HG03097 (cell line): ENCODE results near the gene SLC9A4.

Experiments
- ATAC-seq: cut with Tn5 transposase; IDR thresholded peaks from one replicate; pipeline ENCODE4 v1.9.1; 2021; ENCODE audit not compliant: unreplicated experiment, low FRiP score

The SLC9A4 gene

DNA sequence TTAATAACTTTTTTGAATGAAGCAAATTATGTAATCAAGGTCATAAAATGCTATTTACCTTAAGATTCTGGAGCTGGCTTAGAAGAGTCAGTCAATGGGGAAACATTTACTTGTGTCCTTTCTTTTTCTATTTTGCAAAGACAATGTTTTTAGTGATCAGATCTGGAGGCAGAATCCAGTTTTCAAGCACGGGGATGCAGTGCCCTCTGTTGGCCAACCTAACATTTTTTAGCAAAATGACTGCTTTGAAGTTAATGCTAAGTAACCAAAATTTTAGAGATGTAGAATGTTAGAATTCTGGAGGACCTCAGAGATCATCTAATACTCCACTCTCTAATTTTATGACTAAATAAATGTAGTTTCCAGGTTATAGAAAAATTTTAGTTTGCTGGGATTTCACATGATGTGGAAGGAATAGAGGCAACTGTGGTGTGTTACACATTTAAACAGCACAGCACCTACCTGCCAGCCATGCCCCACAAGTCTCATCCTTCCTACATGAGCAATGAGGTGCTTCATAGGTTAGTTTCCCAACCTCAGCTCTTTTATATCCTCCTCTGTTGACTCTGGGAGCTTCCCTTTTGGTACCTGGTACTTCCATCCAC lies 23.6 kb upstream of the SLC9A4 start:
- ATAC-seq = no peak

GRCh38 chr2:102451968-102452367 lies 21.1 kb upstream of the SLC9A4 start:
- no peak for ATAC-seq

DNA sequence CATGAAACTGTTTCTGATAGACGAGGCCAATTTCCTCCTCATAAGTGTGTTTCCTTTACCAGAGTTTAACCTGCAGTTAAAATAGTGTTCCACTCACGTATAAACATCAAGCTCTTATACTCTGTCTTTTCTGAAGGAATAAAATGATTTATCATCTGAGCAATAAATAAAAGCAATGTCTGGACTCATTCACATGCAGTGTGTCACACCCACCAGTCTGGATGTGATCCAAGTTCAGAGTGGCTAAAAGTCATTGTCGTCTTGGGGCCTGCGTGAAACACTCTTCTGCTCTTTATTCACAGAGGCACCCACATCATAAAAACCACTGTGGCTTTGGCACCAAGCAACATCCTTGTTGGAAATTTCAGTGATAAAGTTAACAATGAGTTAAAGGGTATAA lies 19.5 kb upstream of the SLC9A4 start:
- no peak for ATAC-seq

DNA sequence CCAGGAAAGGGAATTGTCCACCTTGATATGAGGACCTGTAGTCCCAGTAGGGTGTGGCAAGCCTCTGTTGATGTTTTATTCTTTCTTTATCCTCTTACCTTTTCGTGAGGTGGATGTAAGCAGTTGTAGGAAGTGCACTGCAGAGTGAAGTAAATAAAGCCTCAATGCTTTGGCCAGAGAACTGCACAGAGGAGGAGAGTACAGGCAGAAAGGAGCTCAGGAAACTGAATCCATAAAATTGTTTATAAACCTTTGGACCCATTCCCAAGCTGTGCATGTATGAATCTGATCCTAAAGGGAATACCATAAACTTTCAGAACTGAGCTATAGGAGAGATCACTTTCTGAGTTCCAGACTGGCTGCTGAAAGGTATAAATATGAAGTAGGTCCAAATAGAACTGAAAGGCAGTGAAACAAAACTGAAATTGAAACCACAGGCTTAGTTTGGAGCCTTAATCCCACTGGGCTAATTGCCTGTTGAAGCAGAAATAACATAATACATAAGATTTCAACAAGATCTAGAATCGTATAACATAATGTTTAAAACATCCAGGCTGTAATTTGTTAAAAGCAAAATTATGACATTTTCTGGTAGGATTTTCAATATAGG lies 17.9 kb upstream of the SLC9A4 start:
- no peak for ATAC-seq

DNA sequence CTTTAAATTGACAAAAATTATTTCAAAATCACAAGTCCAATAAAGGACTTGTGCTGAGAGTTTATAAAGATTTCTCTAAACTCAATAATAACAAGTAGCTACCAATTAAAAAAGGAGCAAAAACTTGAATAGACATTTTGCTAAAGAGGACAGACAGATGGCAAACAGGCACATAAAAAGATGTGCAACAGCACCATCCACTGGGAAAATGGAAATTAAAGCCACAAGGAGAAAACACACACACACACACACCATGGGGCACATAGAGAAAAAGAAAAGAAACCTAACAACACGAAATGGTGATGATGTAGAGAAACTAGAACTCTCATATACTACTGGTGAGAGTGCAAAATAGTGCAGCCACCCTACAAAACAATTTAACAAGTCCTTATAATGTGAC lies 12.6 kb upstream of the SLC9A4 start:
- ATAC-seq = no peak

GRCh38 chr2:102461188-102461587 lies 11.8 kb upstream of the SLC9A4 start:
- no peak for ATAC-seq

GRCh38 chr2:102463160-102463559 lies 9.9 kb upstream of the SLC9A4 start:
- ATAC-seq = no peak

DNA sequence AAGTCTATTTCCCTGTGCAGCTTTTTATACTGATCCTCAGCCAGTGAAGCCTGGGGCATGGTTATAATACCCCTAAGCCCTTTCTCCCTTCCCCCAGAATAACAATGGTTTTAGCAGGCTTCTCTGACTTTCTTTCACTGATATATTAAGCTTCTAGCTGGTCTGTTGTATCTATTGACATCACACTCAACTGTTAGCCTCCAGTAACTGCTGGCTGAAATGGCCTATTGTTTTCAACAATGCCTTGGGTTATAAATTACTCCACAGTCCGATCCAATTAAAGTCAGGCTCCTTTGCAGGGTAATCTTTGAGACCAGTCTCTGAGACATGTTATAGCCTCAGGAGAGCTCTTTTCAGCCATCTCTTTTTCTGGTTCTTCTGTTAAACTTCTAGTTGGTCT lies 2.9 kb upstream of the SLC9A4 start:
- no peak for ATAC-seq

- ATAC-seq = no peak
Observed at GRCh38 chr2:102473631-102474030, 605 bp downstream of the SLC9A4 start.

- ATAC-seq = no peak
Observed at GRCh38 chr2:102474785-102475184, 1.8 kb downstream of the SLC9A4 start.

GRCh38 chr2:102478686-102479470 lies 5.9 kb downstream of the SLC9A4 start:
- ATAC-seq = no peak

DNA sequence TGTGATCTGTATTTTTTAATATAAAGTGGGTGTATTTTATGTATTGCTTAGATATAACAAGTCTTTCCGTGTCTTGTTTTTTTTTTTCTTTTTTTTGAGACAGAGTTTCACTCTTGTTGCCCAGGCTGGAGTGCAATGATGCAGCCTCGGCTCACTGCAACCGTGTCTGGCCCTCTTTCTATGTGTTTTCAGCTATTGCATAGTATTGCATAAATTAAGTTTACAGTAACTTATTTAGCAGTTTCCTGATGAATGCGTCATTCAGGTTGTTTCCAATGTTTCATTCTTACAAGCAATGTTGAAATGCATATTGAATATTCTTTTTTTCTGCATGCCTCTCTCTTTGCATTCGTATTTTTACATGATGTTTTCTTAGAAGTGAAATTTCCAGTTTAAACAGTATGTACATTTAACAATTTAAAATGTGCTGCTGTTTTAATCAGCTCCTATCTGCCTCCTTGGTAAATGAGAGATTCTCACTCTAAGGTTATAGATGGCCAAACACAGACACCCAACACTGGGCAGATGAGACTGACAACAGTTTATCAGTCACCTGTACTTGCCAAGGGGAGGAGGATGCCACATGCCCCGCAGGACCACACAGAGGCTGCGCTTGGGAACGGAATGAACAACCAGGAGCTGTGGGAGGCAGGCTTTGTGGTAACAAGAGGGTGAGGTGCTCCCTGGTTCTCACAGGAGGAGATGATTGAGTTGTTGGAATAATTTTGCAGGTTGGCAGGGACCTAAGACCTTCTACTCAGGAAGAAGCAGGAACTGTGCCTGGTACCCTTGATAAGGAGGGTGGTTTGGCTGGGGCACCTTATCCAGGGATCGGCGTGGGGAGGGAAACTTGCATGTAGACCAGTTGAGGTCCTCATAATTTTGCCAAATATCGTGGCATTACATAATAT lies 7.5 kb downstream of the SLC9A4 start:
- no peak for ATAC-seq

- ATAC-seq = no peak
Observed at GRCh38 chr2:102481931-102482330, 8.9 kb downstream of the SLC9A4 start.

DNA sequence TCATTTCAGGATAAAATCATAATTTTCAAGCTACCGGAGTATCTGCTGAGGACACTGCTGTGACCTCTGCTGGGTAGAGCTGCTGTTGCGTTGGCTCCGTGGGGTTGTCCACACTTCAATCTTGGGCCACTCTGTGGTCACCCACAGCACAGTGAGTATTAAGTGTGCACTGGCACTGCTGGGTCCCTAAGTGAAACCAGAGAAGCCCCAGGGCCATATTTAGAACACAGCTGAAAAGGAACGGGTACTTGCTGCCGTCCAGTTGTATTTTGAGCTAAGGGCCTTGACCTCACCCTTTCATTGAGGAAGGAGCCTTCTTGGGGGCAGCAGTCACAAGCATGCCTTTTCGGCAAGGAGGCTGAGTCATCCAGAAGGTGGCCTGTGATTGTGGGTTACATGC lies 10.1 kb downstream of the SLC9A4 start:
- no peak for ATAC-seq

- no peak for ATAC-seq
Observed at GRCh38 chr2:102484310-102485061, 11.5 kb downstream of the SLC9A4 start.

GRCh38 chr2:102485147-102485785 lies 12.2 kb downstream of the SLC9A4 start:
- ATAC-seq = no peak

GRCh38 chr2:102486941-102487702 lies 14.1 kb downstream of the SLC9A4 start:
- no peak for ATAC-seq

GRCh38 chr2:102487761-102488462 lies 14.9 kb downstream of the SLC9A4 start:
- no peak for ATAC-seq
